Smooth muscle cell (in vitro differentiated cells): ENCODE data around the gene ZNF407. TPM values are rescaled to one million over a fixed set of nuclear protein-coding genes. Genes with fewer than 3 reads are reported as not detected.

Experiments
- DNase-seq: peaks from one replicate; lab custom pipeline; 2025; ENCODE audit not compliant: unreplicated experiment; lab: John Stamatoyannopoulos, UW
- H2AFZ ChIP-seq: fragments of 200-600 bp; sonication (generic); 2 replicates; pipeline ENCODE4 v1.6.0; 2016; ENCODE audit warnings: antibody characterized with exemption, low read depth, mild to moderate bottlenecking
- H3F3A ChIP-seq: fragments of 200-600 bp; sonication (generic); 2 replicates; pipeline ENCODE4 v1.6.0; 2017; ENCODE audit warnings: antibody characterized with exemption, low read depth
- H3K27ac ChIP-seq: fragments of 200-600 bp; sonication (generic); 2 replicates; pipeline ENCODE4 v1.5.1; 2016; ENCODE audit warnings: low read depth, mild to moderate bottlenecking
- H3K27me3 ChIP-seq: fragments of 200-600 bp; sonication (generic); 2 replicates; pipeline ENCODE4 v1.6.1; 2016; ENCODE audit warnings: low read depth, mild to moderate bottlenecking
- H3K36me3 ChIP-seq: fragments of 200-600 bp; sonication (generic); 2 replicates; pipeline ENCODE4 v1.5.1; 2016; ENCODE audit warnings: low read depth
- H3K4me1 ChIP-seq: fragments of 200-600 bp; sonication (generic); 2 replicates; pipeline ENCODE4 v1.5.1; 2016; ENCODE audit warnings: low read depth
- H3K4me2 ChIP-seq: fragments of 200-600 bp; sonication (generic); 2 replicates; pipeline ENCODE4 v1.6.0; 2016; ENCODE audit warnings: mild to moderate bottlenecking
- H3K4me3 ChIP-seq: fragments of 200-600 bp; sonication (generic); 2 replicates; pipeline ENCODE4 v1.5.1; 2016; ENCODE audit warnings: mild to moderate bottlenecking
- H3K79me2 ChIP-seq: fragments of 200-600 bp; sonication (generic); 2 replicates; pipeline ENCODE4 v1.6.0; 2016; ENCODE audit warnings: low read depth, mild to moderate bottlenecking
- H3K9ac ChIP-seq: fragments of 200-600 bp; sonication (generic); 2 replicates; pipeline ENCODE4 v1.6.0; 2016; ENCODE audit warnings: low read depth
- H3K9me3 ChIP-seq: fragments of 200-600 bp; sonication (generic); replicated peaks from 2 replicates; pipeline ENCODE4 v1.5.1; 2016; ENCODE audit warnings: low read depth
- H4K20me1 ChIP-seq: fragments of 200-600 bp; sonication (generic); 2 replicates; pipeline ENCODE4 v1.6.0; 2016; ENCODE audit warnings: low read depth
- CTCF ChIP-seq: fragments of 200-600 bp; sonication (generic); IDR thresholded peaks from 2 replicates; pipeline ENCODE4 v1.5.1; 2017; ENCODE audit warnings: borderline replicate concordance, mild to moderate bottlenecking, antibody characterized with exemption; ENCODE audit not compliant: insufficient read depth, poor library complexity, severe bottlenecking
- WGBS: methylation state at CpG from one replicate; pipeline ENCODE4 v1.1.7; 2016; ENCODE audit warnings: low lambda C conversion rate; 5-methylcytosine and 5-hydroxymethylcytosine counted together
- polyA plus RNA-seq: library from polyadenylated mRNA; unstranded; fragments of >200 nt; fragmentation: Nextera tagmentation; extraction: Ambion mirVana; gene quantifications from 2 replicates; pipeline ENCODE4 v1.2.1, GENCODE V29; 2016
- total RNA-seq: library from RNA; depleted of rRNA; stranded (reverse); fragments of >200 nt; gene quantifications from 2 replicates; pipeline ENCODE4 v1.2.3, GENCODE V29; 2014

Gene ZNF407
- total and polyA plus RNA-seq, 2 experiments from 2014 or later, result 4.5 to 11.5 TPM

- Histone ChIP-seq H3K9me3 (no peaks in the 10 kb centered on the region), H2AFZ (no peak overlapping the region), H4K20me1 (no peaks in the 10 kb centered on the region), H3F3A (no peaks in the 10 kb centered on the region), H3K4me2 (no peak overlapping the region), H3K4me1 (no peaks in the 10 kb centered on the region), H3K36me3 (no peaks in the 10 kb centered on the region), H3K79me2 (no peaks in the 10 kb centered on the region), H3K27me3 (no peaks in the 10 kb centered on the region), H3K9ac (no peak overlapping the region), H3K4me3 (no peak overlapping the region), H3K27ac (no peak overlapping the region)
- 36% methylated on average over 4 of the region's 4 CpGs for WGBS
- DNase-seq, result no peak
- peak; percentile 56 for TF ChIP-seq CTCF
Observed at GRCh38 chr18:74652392-74652988, 54.8 kb downstream of the ZNF407 start.

- TF ChIP-seq CTCF, result peak; percentile 25
- Histone ChIP-seq H3F3A (no peaks in the 10 kb centered on the region), H3K9me3 (no peaks in the 10 kb centered on the region), H3K4me1 (no peaks in the 10 kb centered on the region), H3K27ac (no peak overlapping the region), H3K79me2 (no peaks in the 10 kb centered on the region), H3K9ac (no peak overlapping the region), H3K27me3 (no peaks in the 10 kb centered on the region), H3K4me3 (no peak overlapping the region), H2AFZ (no peak overlapping the region), H3K4me2 (no peak overlapping the region), H3K36me3 (no peaks in the 10 kb centered on the region), H4K20me1 (no peaks in the 10 kb centered on the region)
- no peak for DNase-seq
- 77% methylated on average over 2 of the region's 2 CpGs for WGBS
Observed at GRCh38 chr18:74654638-74655037, 57.0 kb downstream of the ZNF407 start.

- Histone ChIP-seq H3K4me1 (no peaks in the 10 kb centered on the region), H4K20me1 (no peaks in the 10 kb centered on the region), H3K4me3 (no peak overlapping the region), H3K27ac (no peak overlapping the region), H3K9me3 (no peaks in the 10 kb centered on the region), H3K4me2 (no peak overlapping the region), H3K79me2 (no peaks in the 10 kb centered on the region), H3K9ac (no peak overlapping the region), H2AFZ (no peak overlapping the region), H3F3A (no peaks in the 10 kb centered on the region), H3K36me3 (no peaks in the 10 kb centered on the region), H3K27me3 (no peaks in the 10 kb centered on the region)
- TF ChIP-seq CTCF, result no peak
- DNase-seq, result no peak
- WGBS, result 91% methylated on average over 2 of the region's 2 CpGs
Observed at GRCh38 chr18:74661008-74661407, 63.3 kb downstream of the ZNF407 start.

GRCh38 chr18:74661691-74662090 lies 64.0 kb downstream of the ZNF407 start:
- no peak for DNase-seq
- no peak overlapping the region for H3K9ac ChIP-seq
- no peaks in the 10 kb centered on the region for H3K27me3 ChIP-seq
- H3K36me3 ChIP-seq, result no peaks in the 10 kb centered on the region
- no peaks in the 10 kb centered on the region for H4K20me1 ChIP-seq
- H3F3A ChIP-seq, result no peaks in the 10 kb centered on the region
- no peak overlapping the region for H3K27ac ChIP-seq
- no peak overlapping the region for H3K4me3 ChIP-seq
- no peak overlapping the region for H3K4me2 ChIP-seq
- no peaks in the 10 kb centered on the region for H3K79me2 ChIP-seq
- 94% methylated on average over 6 of the region's 6 CpGs for WGBS
- TF ChIP-seq CTCF, result no peak
- H2AFZ ChIP-seq, result no peak overlapping the region
- no peaks in the 10 kb centered on the region for H3K9me3 ChIP-seq
- no peaks in the 10 kb centered on the region for H3K4me1 ChIP-seq
